GM12878 (cell line): ENCODE results near the gene SHROOM3. TPM values are rescaled to one million over a fixed set of nuclear protein-coding genes. Genes with fewer than 3 reads are reported as not detected.

Experiments used
- ATAC-seq: fragments of 200-7000 bp; cut with Tn5 transposase; 3 replicates; pipeline ENCODE4 v1.9.1; 2020; ENCODE audit warnings: mild to moderate bottlenecking, moderate library complexity
- BruUV-seq: library from RNA; stranded (reverse); fragments of 400-500 nt; replicated peaks from 2 replicates; lab custom pipeline; 2021; lab: Mats Ljungman, UMichigan
- CTCF ChIA-PET: fragments of 300-600 bp; sonication (Branson Sonifier 250); formaldehyde crosslinking; extraction: SDS; loops from one replicate; lab custom pipeline; 2021; ENCODE audit warnings: inconsistent platforms; lab: Yijun Ruan, JAX
- POLR2A ChIA-PET: fragments of 350-600 bp; formaldehyde crosslinking; extraction: SDS; loops from one replicate; lab custom pipeline; 2021; ENCODE audit warnings: inconsistent platforms; lab: Charles Lee
- RAD21 ChIA-PET: fragments of 300-600 bp; sonication (Branson Sonifier 250); formaldehyde crosslinking; loops from one replicate; lab custom pipeline; 2023; ENCODE audit warnings: antibody characterized with exemption; ENCODE audit not compliant: unreplicated experiment; lab: Charles Lee
- SMC1A ChIA-PET: fragments of 300-600 bp; sonication (Branson Sonifier 250); formaldehyde crosslinking; loops from one replicate; lab custom pipeline; 2023; ENCODE audit not compliant: unreplicated experiment, uncharacterized antibody; lab: Charles Lee
- DNase-seq: peaks from one replicate; pipeline ENCODE4 v3.0.0-alpha.2; 2011; ENCODE audit warnings: low read depth, low spot score
- FAIRE-seq: peaks from 3 replicates; lab custom pipeline; 2011; peaks lifted over from hg19 to GRCh38; lab: Jason Lieb, UNC
- H2AFZ ChIP-seq: 2 replicates; pipeline ENCODE4 v1.6.0; 2011; ENCODE audit warnings: low read depth, low read length, control low read depth; ENCODE audit not compliant: control insufficient read depth
- H3K27ac ChIP-seq: 2 replicates; pipeline ENCODE4 v1.5.1; 2011; ENCODE audit warnings: control low read depth; ENCODE audit not compliant: control insufficient read depth, insufficient read depth
- H3K27me3 ChIP-seq, 2 experiments: replicated peaks in 1 of 2; 2 replicates each; pipeline versions ENCODE4 v1.6.0 to v1.6.1; 2011; ENCODE audit warnings: low read length in 1 of 2; ENCODE audit not compliant: control insufficient read depth in 2 of 2, insufficient read depth in 2 of 2
- H3K36me3 ChIP-seq, 2 experiments: 2 replicates each; pipeline ENCODE4 v1.5.1; 2011; ENCODE audit warnings: low read length in 1 of 2; ENCODE audit not compliant: control insufficient read depth in 2 of 2, insufficient read depth in 2 of 2
- H3K4me1 ChIP-seq: 2 replicates; pipeline ENCODE4 v1.6.1; 2011; ENCODE audit warnings: mild to moderate bottlenecking, low read length, moderate library complexity, mixed read lengths; ENCODE audit not compliant: control insufficient read depth, insufficient read depth
- H3K4me2 ChIP-seq: 2 replicates; pipeline ENCODE4 v1.6.0; 2011; ENCODE audit warnings: control low read depth; ENCODE audit not compliant: control insufficient read depth, insufficient read depth
- H3K4me3 ChIP-seq: fragments of 200-600 bp; sonication (generic); 2 replicates; pipeline ENCODE4 v1.5.1; 2016
- H3K79me2 ChIP-seq: 2 replicates; pipeline ENCODE4 v1.6.0; 2011; ENCODE audit warnings: low read length; ENCODE audit not compliant: control insufficient read depth, insufficient read depth
- H3K9ac ChIP-seq: 2 replicates; pipeline ENCODE4 v1.8.0; 2011; ENCODE audit warnings: low read length, control low read depth, mixed read lengths; ENCODE audit not compliant: control insufficient read depth, insufficient read depth
- H3K9me3 ChIP-seq: replicated peaks from 3 replicates; pipeline ENCODE4 v1.5.1; 2011; ENCODE audit warnings: mild to moderate bottlenecking, low read length; ENCODE audit not compliant: control insufficient read depth, insufficient read depth
- H4K20me1 ChIP-seq: 2 replicates; pipeline ENCODE4 v1.6.0; 2011; ENCODE audit not compliant: control insufficient read depth, insufficient read depth
- BHLHE40 ChIP-seq, 2 experiments: fragments of 450-650 bp in 1 of 2; IDR thresholded peaks; 2 replicates each; pipeline ENCODE4 v1.6.1; 2011 to 2017; ENCODE audit warnings: low read depth in 2 of 2, borderline replicate concordance in 1 of 2, improper control_type of control experiment in 1 of 2, low read length in 1 of 2, mild to moderate bottlenecking in 1 of 2
- CHD1 ChIP-seq: IDR thresholded peaks from 2 replicates; pipeline ENCODE4 v1.6.1; 2012; ENCODE audit warnings: low read depth, low read length, improper control_type of control experiment
- ESRRA ChIP-seq: IDR thresholded peaks from 2 replicates; pipeline ENCODE4 v1.6.1; 2012; ENCODE audit warnings: mild to moderate bottlenecking, low read length, improper control_type of control experiment
- ETV6 ChIP-seq, 2 experiments: fragments of 450-650 bp in 1 of 2; IDR thresholded peaks in 1 of 2; conservative IDR thresholded peaks in 1 of 2; 2 replicates each; pipeline ENCODE4 v1.6.1; 2014; ENCODE audit warnings: antibody characterized with exemption in 1 of 2, borderline replicate concordance in 1 of 2, low read depth in 1 of 2, mild to moderate bottlenecking in 1 of 2, moderate library complexity in 1 of 2
- FOS ChIP-seq: IDR thresholded peaks from 3 replicates; pipeline ENCODE4 v1.6.1; 2011; ENCODE audit warnings: borderline replicate concordance; ENCODE audit not compliant: insufficient read length; ENCODE audit errors: extremely low read depth
- GABPA ChIP-seq: IDR thresholded peaks from 2 replicates; pipeline ENCODE4 v1.6.1; 2014; ENCODE audit warnings: antibody characterized with exemption, low read depth, mild to moderate bottlenecking, inconsistent platforms
- IKZF1 ChIP-seq: fragments of 450-650 bp; conservative IDR thresholded peaks from 2 replicates; pipeline ENCODE4 v1.6.1; 2017; ENCODE audit warnings: antibody characterized with exemption, mild to moderate bottlenecking
- JUNB ChIP-seq: IDR thresholded peaks from 2 replicates; pipeline ENCODE4 v1.6.1; 2016; ENCODE audit warnings: antibody characterized with exemption, mild to moderate bottlenecking
- JUND ChIP-seq: IDR thresholded peaks from 2 replicates; pipeline ENCODE4 v1.6.1; 2012; ENCODE audit warnings: low read depth, mild to moderate bottlenecking, low read length, improper control_type of control experiment, moderate library complexity
- KAT2A ChIP-seq: conservative IDR thresholded peaks from 2 replicates; pipeline ENCODE4 v1.6.1; 2011; ENCODE audit warnings: low read depth, low read length; ENCODE audit not compliant: control insufficient read depth
- MEF2A ChIP-seq: IDR thresholded peaks from 2 replicates; pipeline ENCODE4 v1.6.1; 2011; ENCODE audit warnings: low read depth, mild to moderate bottlenecking, low read length, moderate library complexity; ENCODE audit not compliant: insufficient read depth
- NBN ChIP-seq: fragments of 450-650 bp; IDR thresholded peaks from 2 replicates; pipeline ENCODE4 v1.6.1; 2016
- NFIC ChIP-seq: IDR thresholded peaks from 2 replicates; pipeline ENCODE4 v1.6.1; 2012; ENCODE audit warnings: low read depth, mild to moderate bottlenecking, inconsistent platforms, low read length, moderate library complexity
- POLR2A ChIP-seq: IDR thresholded peaks from 2 replicates; pipeline ENCODE4 v1.6.1; 2011; ENCODE audit warnings: low read depth, mild to moderate bottlenecking, low read length
- POLR2AphosphoS2 ChIP-seq: IDR thresholded peaks from 2 replicates; pipeline ENCODE4 v1.6.1; 2011; ENCODE audit warnings: low read depth, mild to moderate bottlenecking, low read length, improper control_type of control experiment, moderate library complexity
- POLR2AphosphoS5 ChIP-seq: IDR thresholded peaks from 2 replicates; pipeline ENCODE4 v1.6.1; 2011; ENCODE audit warnings: mild to moderate bottlenecking, low read length, inconsistent platforms
- POU2F2 ChIP-seq: IDR thresholded peaks from 3 replicates; pipeline ENCODE4 v1.6.1; 2011; ENCODE audit warnings: low read depth, mild to moderate bottlenecking, low read length, borderline replicate concordance
- RUNX3 ChIP-seq: IDR thresholded peaks from 2 replicates; pipeline ENCODE4 v1.6.1; 2012; ENCODE audit warnings: low read length, inconsistent platforms
- SMARCA5 ChIP-seq: fragments of 450-650 bp; IDR thresholded peaks from 2 replicates; pipeline ENCODE4 v1.6.1; 2017; ENCODE audit warnings: mild to moderate bottlenecking
- SREBF2 ChIP-seq: IDR thresholded peaks from 2 replicates; pipeline ENCODE4 v1.6.1; 2012; ENCODE audit warnings: mild to moderate bottlenecking, low read length
- TCF12 ChIP-seq: IDR thresholded peaks from 2 replicates; pipeline ENCODE4 v1.6.1; 2011; ENCODE audit warnings: low read depth, mild to moderate bottlenecking, low read length
- YBX1 ChIP-seq: fragments of 450-650 bp; IDR thresholded peaks from 2 replicates; pipeline ENCODE4 v1.6.1; 2016; ENCODE audit warnings: antibody characterized with exemption
- ZZZ3 ChIP-seq: IDR thresholded peaks from 2 replicates; pipeline ENCODE4 v1.6.1; 2011; ENCODE audit warnings: low read depth; ENCODE audit not compliant: control insufficient read depth, insufficient read length
- WGBS: methylation state at CpG from one replicate; pipeline ENCODE4 v1.1.6; 2016; ENCODE audit warnings: low lambda C conversion rate; ENCODE audit not compliant: insufficient replicate concordance, insufficient coverage; ENCODE audit errors: missing lambda C conversion rate; 5-methylcytosine and 5-hydroxymethylcytosine counted together
- in situ Hi-C: fragments of 300-500 bp; cut with MboI; formaldehyde crosslinking; loops from 9 replicates; pipeline ENCODE4 v1.14.3; 2018; ENCODE audit warnings: mixed read lengths
- intact Hi-C: fragments of 100-400 bp; cut with micrococcal nuclease; formaldehyde crosslinking; loops from one replicate; pipeline ENCODE4 v1.14.2; 2022; ENCODE audit not compliant: unreplicated experiment
- polyA plus RNA-seq, 11 experiments: library from polyadenylated mRNA; depleted of rRNA in 4 of 11; unstranded in 6 of 11; stranded (reverse) in 5 of 11; fragments of >200 nt; fragmentation: Nextera tagmentation in 4 of 11; fragmentation: Illumina TruSeq in 1 of 11; extraction: Ambion mirVana in 4 of 11; extraction: Trizol in 1 of 11; gene quantifications; 1 replicate in 1 of 11; 2 replicates in 10 of 11; pipeline versions ENCODE4 v1.2.1 to v1.2.3, GENCODE V29; 2011 to 2016; ENCODE audit warnings: inconsistent platforms in 2 of 11, missing spikeins in 2 of 11, low read depth in 1 of 11
- total RNA-seq, 4 experiments: library from RNA; depleted of rRNA in 3 of 4; stranded (reverse); fragments of >200 nt in 3 of 4; fragmentation: Illumina TruSeq in 1 of 4; extraction: Trizol in 1 of 4; gene quantifications; 2 replicates each; pipeline versions ENCODE4 v1.2.1 to v1.2.3, GENCODE V29; 2013 to 2021
- TF ChIP-seq, protein P1 (sequence below): fragments of 450-650 bp; IDR thresholded peaks from 2 replicates; pipeline ENCODE4 v1.6.1; 2017; ENCODE audit warnings: mild to moderate bottlenecking
- TF ChIP-seq, protein P2 (sequence below): IDR thresholded peaks from 2 replicates; pipeline ENCODE4 v1.6.1; 2012; ENCODE audit warnings: low read length, inconsistent platforms

Gene SHROOM3
- total and polyA plus RNA-seq, 10 of the 15 experiments (the other 5 are each of a cell fraction or from before 2014, with no cell fraction given), result under 0.01 to 0.29 (median 0.08) TPM; not detected in 1

DNA sequence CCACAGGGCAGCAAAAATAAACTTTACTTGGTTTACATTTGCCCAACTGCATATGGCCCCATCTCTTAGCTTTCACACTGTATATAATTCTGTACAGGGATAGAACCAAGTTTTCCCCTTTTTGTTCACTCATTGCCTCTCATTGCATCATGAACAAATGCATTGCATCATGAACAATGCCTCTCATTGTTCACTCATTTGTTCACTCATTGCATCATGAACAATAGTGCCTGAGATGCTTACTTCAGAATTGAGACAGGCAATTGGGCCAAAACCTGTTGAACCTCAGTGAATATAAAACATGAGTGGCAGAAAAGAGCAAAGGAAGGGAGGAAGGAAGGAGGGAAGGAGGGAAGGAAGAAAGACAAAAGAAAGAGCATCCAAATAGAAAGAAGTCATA lies 364.7 kb downstream of the SHROOM3 start (continued):
- TF ChIP-seq POLR2AphosphoS5, result no peak

DNA sequence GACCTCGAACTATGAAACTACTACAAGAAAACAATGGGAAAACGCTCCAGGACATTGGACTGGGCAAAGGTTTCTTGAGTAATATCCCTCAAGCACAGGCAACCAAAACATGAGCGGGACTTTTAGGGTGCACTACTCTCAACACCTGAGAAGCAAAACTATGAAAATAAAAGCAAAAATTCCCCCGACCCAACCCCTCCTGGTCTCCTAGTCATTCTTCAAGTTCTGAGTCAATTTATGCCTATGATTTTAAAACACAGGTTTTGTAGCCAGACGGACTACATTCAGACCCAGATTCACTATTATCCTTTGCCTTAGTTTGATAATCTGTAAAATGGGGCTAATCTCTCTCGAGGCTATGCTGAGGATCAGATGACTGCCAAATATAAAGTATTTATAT lies 365.9 kb downstream of the SHROOM3 start:
- Histone ChIP-seq H3K9me3 (peaks cover 6% of the 10 kb centered on the region; the same call in 1 of the 3 replicates), H3K36me3 (no peaks in the 10 kb centered on the region), H3K4me2 (no peak overlapping the region), H2AFZ (no peak overlapping the region; the same call in 1 of the 2 replicates), H3K9ac (no peak overlapping the region), H3K79me2 (no peaks in the 10 kb centered on the region), H3K4me3 (no peak overlapping the region), H4K20me1 (no peaks in the 10 kb centered on the region), H3K27ac (no peak overlapping the region), H3K27me3 (no peaks in the 10 kb centered on the region), H3K4me1 (no peaks in the 10 kb centered on the region)
- RAD21 ChIA-PET, result no interaction called here
- FAIRE-seq, result peak; percentile 31
- SMC1A ChIA-PET, result no interaction called here
- CTCF ChIA-PET, result no interaction called here
- DNase-seq, result peak; percentile 16
- POLR2A ChIA-PET, result no interaction called here
- BruUV-seq, result no TSS peak
- ATAC-seq, result peak; percentile 76
- 5% methylated on average over 6 of the region's 6 CpGs for WGBS
- intact Hi-C loops (no loop called here), in situ Hi-C loops (no loop called here)
- TF ChIP-seq NBN (no peak), SREBF2 (no peak), JUND (no peak), BHLHE40 (IDR thresholded peaks at IDR 0.05; ENCODE audit: borderline replicate concordance in 1 of 2, low read depth in 2 of 2, low read length in 1 of 2) (no peak), NFIC (peak; percentile 61), SMARCA5 (no peak), GABPA (no peak), RUNX3 (peak; percentile 36), MEF2A (0 out of 2 replicates have a peak, but pooled peaks have one; percentile 16), JUNB (peak; percentile 83), ESRRA (no peak), ETV6 (conservative IDR thresholded peaks at IDR 0.05 in 1 of 2, IDR thresholded peaks at IDR 0.05 in 1 of 2; ENCODE audit: borderline replicate concordance in 1 of 2, low read depth in 1 of 2) (no peak), ZZZ3 (no peak), YBX1 (no peak), CHD1 (no peak), POLR2A (no peak), POU2F2 (no peak), IKZF1 (no peak), KAT2A (no peak), FOS (no peak), POLR2AphosphoS2 (no peak), TCF12 (no peak)
- TF ChIP-seq, protein P1, sequence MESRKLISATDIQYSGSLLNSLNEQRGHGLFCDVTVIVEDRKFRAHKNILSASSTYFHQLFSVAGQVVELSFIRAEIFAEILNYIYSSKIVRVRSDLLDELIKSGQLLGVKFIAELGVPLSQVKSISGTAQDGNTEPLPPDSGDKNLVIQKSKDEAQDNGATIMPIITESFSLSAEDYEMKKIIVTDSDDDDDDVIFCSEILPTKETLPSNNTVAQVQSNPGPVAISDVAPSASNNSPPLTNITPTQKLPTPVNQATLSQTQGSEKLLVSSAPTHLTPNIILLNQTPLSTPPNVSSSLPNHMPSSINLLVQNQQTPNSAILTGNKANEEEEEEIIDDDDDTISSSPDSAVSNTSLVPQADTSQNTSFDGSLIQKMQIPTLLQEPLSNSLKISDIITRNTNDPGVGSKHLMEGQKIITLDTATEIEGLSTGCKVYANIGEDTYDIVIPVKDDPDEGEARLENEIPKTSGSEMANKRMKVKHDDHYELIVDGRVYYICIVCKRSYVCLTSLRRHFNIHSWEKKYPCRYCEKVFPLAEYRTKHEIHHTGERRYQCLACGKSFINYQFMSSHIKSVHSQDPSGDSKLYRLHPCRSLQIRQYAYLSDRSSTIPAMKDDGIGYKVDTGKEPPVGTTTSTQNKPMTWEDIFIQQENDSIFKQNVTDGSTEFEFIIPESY, result no peak
- TF ChIP-seq, protein P2, sequence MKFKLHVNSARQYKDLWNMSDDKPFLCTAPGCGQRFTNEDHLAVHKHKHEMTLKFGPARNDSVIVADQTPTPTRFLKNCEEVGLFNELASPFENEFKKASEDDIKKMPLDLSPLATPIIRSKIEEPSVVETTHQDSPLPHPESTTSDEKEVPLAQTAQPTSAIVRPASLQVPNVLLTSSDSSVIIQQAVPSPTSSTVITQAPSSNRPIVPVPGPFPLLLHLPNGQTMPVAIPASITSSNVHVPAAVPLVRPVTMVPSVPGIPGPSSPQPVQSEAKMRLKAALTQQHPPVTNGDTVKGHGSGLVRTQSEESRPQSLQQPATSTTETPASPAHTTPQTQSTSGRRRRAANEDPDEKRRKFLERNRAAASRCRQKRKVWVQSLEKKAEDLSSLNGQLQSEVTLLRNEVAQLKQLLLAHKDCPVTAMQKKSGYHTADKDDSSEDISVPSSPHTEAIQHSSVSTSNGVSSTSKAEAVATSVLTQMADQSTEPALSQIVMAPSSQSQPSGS, result peak; percentile 46; the same call in 1 of the 2 replicates
